H9 (cell line): Measurements from ENCODE around the gene PLCL1. TPM values are rescaled to one million over a fixed set of nuclear protein-coding genes. Genes with fewer than 3 reads are reported as not detected.

ENCODE experiments used
- DNase-seq: peaks from one replicate; pipeline ENCODE4 v3.0.0-alpha.2; 2017
- H2AFZ ChIP-seq: one replicate; pipeline ENCODE4 v1.6.1; 2013; ENCODE audit warnings: mild to moderate bottlenecking, low read length, control low read depth, moderate library complexity
- H2AK5ac ChIP-seq: 2 replicates; pipeline ENCODE4 v1.6.1; 2013; ENCODE audit warnings: low read length, control low read depth, mixed read lengths; ENCODE audit not compliant: insufficient read length
- H2BK120ac ChIP-seq: one replicate; pipeline ENCODE4 v1.6.1; 2013; ENCODE audit warnings: low read depth, mild to moderate bottlenecking, low read length, control low read depth, inconsistent platforms; ENCODE audit not compliant: poor library complexity, severe bottlenecking
- H2BK12ac ChIP-seq: 2 replicates; pipeline ENCODE4 v1.6.1; 2013; ENCODE audit warnings: low read length, control low read depth, mixed read lengths, low read depth; ENCODE audit not compliant: insufficient read length
- H2BK15ac ChIP-seq: 2 replicates; pipeline ENCODE4 v1.6.1; 2013; ENCODE audit warnings: low read depth, low read length, control low read depth
- H2BK20ac ChIP-seq: one replicate; pipeline ENCODE4 v1.6.1; 2013; ENCODE audit warnings: low read depth, mild to moderate bottlenecking, low read length, control low read depth, inconsistent platforms; ENCODE audit not compliant: poor library complexity, severe bottlenecking
- H2BK5ac ChIP-seq: 2 replicates; pipeline ENCODE4 v1.6.1; 2013; ENCODE audit warnings: low read length, control low read depth, mixed read lengths; ENCODE audit not compliant: insufficient read length
- H3K14ac ChIP-seq: 2 replicates; pipeline ENCODE4 v1.6.1; 2013; ENCODE audit warnings: low read length, control low read depth; ENCODE audit not compliant: insufficient read depth
- H3K18ac ChIP-seq: 2 replicates; pipeline ENCODE4 v1.6.1; 2013; ENCODE audit warnings: low read depth, mild to moderate bottlenecking, mixed read lengths, low read length, control low read depth; ENCODE audit not compliant: insufficient read length
- H3K23ac ChIP-seq: 2 replicates; pipeline ENCODE4 v1.6.1; 2013; ENCODE audit warnings: low read length, control low read depth, mixed read lengths, low read depth; ENCODE audit not compliant: insufficient read length
- H3K23me2 ChIP-seq: 2 replicates; pipeline ENCODE4 v1.6.1; 2013; ENCODE audit warnings: low read depth, mild to moderate bottlenecking, mixed read lengths, low read length, control low read depth; ENCODE audit not compliant: insufficient read length, poor library complexity, severe bottlenecking
- H3K27ac ChIP-seq: 2 replicates; pipeline ENCODE4 v1.5.1; 2013; ENCODE audit warnings: low read length, control low read depth, mixed read lengths, low read depth; ENCODE audit not compliant: insufficient read length
- H3K27me3 ChIP-seq: 2 replicates; pipeline ENCODE4 v1.6.1; 2013; ENCODE audit warnings: low read length, control low read depth, inconsistent platforms; ENCODE audit not compliant: insufficient read depth
- H3K4ac ChIP-seq: 2 replicates; pipeline ENCODE4 v1.6.1; 2013; ENCODE audit warnings: low read depth, mild to moderate bottlenecking, control low read depth, inconsistent platforms, low read length, moderate library complexity
- H3K4me1 ChIP-seq: 2 replicates; pipeline ENCODE4 v1.6.1; 2013; ENCODE audit warnings: low read length, control low read depth, inconsistent platforms; ENCODE audit not compliant: insufficient read depth
- H3K4me2 ChIP-seq: 2 replicates; pipeline ENCODE4 v1.6.1; 2013; ENCODE audit warnings: low read length, control low read depth, mixed read lengths; ENCODE audit not compliant: insufficient read length, insufficient read depth
- H3K56ac ChIP-seq: 2 replicates; pipeline ENCODE4 v1.6.1; 2013; ENCODE audit warnings: low read depth, mild to moderate bottlenecking, mixed read lengths, low read length, control low read depth; ENCODE audit not compliant: insufficient read length
- H3K79me1 ChIP-seq: 2 replicates; pipeline ENCODE4 v1.6.1; 2013; ENCODE audit warnings: low read depth, mild to moderate bottlenecking, moderate library complexity, low read length, control low read depth, inconsistent platforms; ENCODE audit not compliant: insufficient read depth, poor library complexity, severe bottlenecking
- H3K79me2 ChIP-seq: 2 replicates; pipeline ENCODE4 v1.6.1; 2013; ENCODE audit warnings: low read length, control low read depth, inconsistent platforms; ENCODE audit not compliant: insufficient read depth
- H3K9ac ChIP-seq: 2 replicates; pipeline ENCODE4 v1.6.1; 2013; ENCODE audit warnings: low read length, control low read depth, mixed read lengths; ENCODE audit not compliant: insufficient read length; ENCODE audit errors: extremely low read depth
- H3K9me3 ChIP-seq: one replicate; pipeline ENCODE4 v1.6.1; 2013; ENCODE audit warnings: low read depth, low read length, inconsistent platforms; ENCODE audit not compliant: control insufficient read depth
- H3T11ph ChIP-seq: one replicate; pipeline ENCODE4 v1.6.1; 2013; ENCODE audit warnings: mild to moderate bottlenecking, low read length, control low read depth, inconsistent platforms
- H4K20me1 ChIP-seq: one replicate; pipeline ENCODE4 v1.6.1; 2013; ENCODE audit not compliant: control insufficient read depth, insufficient read length, insufficient read depth
- H4K5ac ChIP-seq: 2 replicates; pipeline ENCODE4 v1.6.1; 2013; ENCODE audit warnings: low read depth, mild to moderate bottlenecking, mixed read lengths, low read length, control low read depth; ENCODE audit not compliant: insufficient read length
- H4K8ac ChIP-seq: replicated peaks from 2 replicates; pipeline ENCODE4 v1.6.1; 2013; ENCODE audit warnings: low read length, control low read depth, mixed read lengths, low read depth; ENCODE audit not compliant: insufficient read length
- H4K91ac ChIP-seq: 2 replicates; pipeline ENCODE4 v1.6.1; 2013; ENCODE audit warnings: low read depth, mild to moderate bottlenecking, moderate library complexity, mixed read lengths, low read length, control low read depth; ENCODE audit not compliant: insufficient read length
- H3K27ac Mint-ChIP-seq, 3 experiments: 2 replicates in 2 of 3; 3 replicates in 1 of 3; pipeline ENCODE4 v1.8.0; 2020 to 2021; ENCODE audit warnings: mixed read lengths in 3 of 3, mild to moderate bottlenecking in 1 of 3, moderate library complexity in 1 of 3
- H3K27me3 Mint-ChIP-seq: 2 replicates; pipeline ENCODE4 v1.8.0; 2021; ENCODE audit warnings: low read depth, mild to moderate bottlenecking, moderate library complexity, mixed read lengths
- H3K36me3 Mint-ChIP-seq, 3 experiments: 2 replicates in 2 of 3; 3 replicates in 1 of 3; pipeline ENCODE4 v1.8.0; 2020 to 2021; ENCODE audit warnings: low read depth in 3 of 3, mixed read lengths in 3 of 3; ENCODE audit not compliant: insufficient read depth in 1 of 3
- H3K4me1 Mint-ChIP-seq, 2 experiments: 2 replicates each; pipeline ENCODE4 v1.8.0; 2020; ENCODE audit warnings: mixed read lengths in 2 of 2
- H3K4me3 Mint-ChIP-seq, 2 experiments: 2 replicates in 1 of 2; 3 replicates in 1 of 2; pipeline ENCODE4 v1.8.0; 2020 to 2021; ENCODE audit warnings: mild to moderate bottlenecking in 2 of 2, mixed read lengths in 2 of 2, moderate library complexity in 1 of 2
- H3K9me3 Mint-ChIP-seq, 2 experiments: 2 replicates in 1 of 2; 3 replicates in 1 of 2; pipeline ENCODE4 v1.8.0; 2020; ENCODE audit warnings: mild to moderate bottlenecking in 2 of 2, mixed read lengths in 2 of 2, moderate library complexity in 1 of 2
- CTCF ChIP-seq: fragments of 200-600 bp; sonication (generic); conservative IDR thresholded peaks from 3 replicates; pipeline ENCODE4 v1.8.0; 2021; ENCODE audit warnings: antibody characterized with exemption, mild to moderate bottlenecking
- WGBS: extraction: QIAGEN DNeasy Blood & Tissue Kit; methylation state at CpG from one replicate; pipeline ENCODE4 v1.1.7; 2013; ENCODE audit warnings: missing lambda C conversion rate, low lambda C conversion rate, mixed read lengths; ENCODE audit not compliant: insufficient read length; ENCODE audit errors: extremely low coverage; 5-methylcytosine and 5-hydroxymethylcytosine counted together
- total RNA-seq: library from RNA; stranded (reverse); gene quantifications from 2 replicates; pipeline ENCODE4 v1.2.1, GENCODE V29; 2021

PLCL1 gene
- total RNA-seq, 1 experiment from 2014 or later: 0.04 TPM

GRCh38 chr2:198066597-198066996 lies 262.2 kb downstream of the PLCL1 start:
- Histone ChIP-seq H3K14ac (no peak overlapping the region), H4K8ac (no peak overlapping the region)
- no CpG with 5 or more reads among the region's 2 CpGs for WGBS

More at GRCh38 chr2:198066597-198066996, 262.2 kb downstream of the PLCL1 start:
- Mint-ChIP-seq H3K27me3 (no peaks in the 10 kb centered on the region), H3K9me3 (no peaks in the 10 kb centered on the region), H3K36me3 (no peaks in the 10 kb centered on the region), H3K4me3 (no peak overlapping the region), H3K27ac (no peak overlapping the region), H3K4me1 (peaks cover 0 to 6% of the 10 kb centered on the region in 2 experiments; a peak in 1 of 4 replicates)
- no peak overlapping the region for H3K4me2 ChIP-seq
- H3K23me2 ChIP-seq: no peaks in the 10 kb centered on the region
- no peaks in the 10 kb centered on the region for H3K4me1 ChIP-seq
- H3T11ph ChIP-seq: no peak overlapping the region
- H4K5ac ChIP-seq: no peak overlapping the region
- no peak overlapping the region for H2AK5ac ChIP-seq
- no peaks in the 10 kb centered on the region for H3K9me3 ChIP-seq
- no peak overlapping the region for H2BK12ac ChIP-seq
- no peak overlapping the region for H4K91ac ChIP-seq
- H3K9ac ChIP-seq: no peak overlapping the region
- no peak overlapping the region for H3K23ac ChIP-seq
- H2BK20ac ChIP-seq: no peak overlapping the region
- no peaks in the 10 kb centered on the region for H3K79me2 ChIP-seq
- H3K79me1 ChIP-seq: no peaks in the 10 kb centered on the region
- TF ChIP-seq CTCF: no peak
- no peak overlapping the region for H3K27ac ChIP-seq
- H3K27me3 ChIP-seq: no peaks in the 10 kb centered on the region
- H3K18ac ChIP-seq: no peak overlapping the region
- no peak overlapping the region for H2BK120ac ChIP-seq
- no peak overlapping the region for H2AFZ ChIP-seq
- H4K20me1 ChIP-seq: no peaks in the 10 kb centered on the region
- no peak for DNase-seq
- H2BK5ac ChIP-seq: no peak overlapping the region
- H3K4ac ChIP-seq: no peak overlapping the region
- no peak overlapping the region for H3K56ac ChIP-seq
- no peak overlapping the region for H2BK15ac ChIP-seq
